Lung (tissue), 12 donors: ENCODE data around the gene CLEC19A. TPM values are rescaled to one million over a fixed set of nuclear protein-coding genes. Genes with fewer than 3 reads are reported as not detected.

ENCODE experiments used
- ATAC-seq: fragments of 200-7000 bp; cut with Tn5 transposase; one replicate; pipeline ENCODE4 v1.9.1; 2020; ENCODE audit warnings: moderate number of reproducible peaks; ENCODE audit not compliant: insufficient read depth, low FRiP score
- DNase-seq, 3 donors: peaks; one replicate each; pipeline ENCODE4 v3.0.0-alpha.2; 2013 to 2017
- H3K27ac ChIP-seq, 2 donors: one replicate each; pipeline ENCODE4 v1.5.1; 2013; ENCODE audit warnings: mild to moderate bottlenecking in 2 of 2, moderate library complexity in 2 of 2, control low read depth in 1 of 2, inconsistent platforms in 1 of 2, low read depth in 1 of 2, low read length in 1 of 2
- H3K27me3 ChIP-seq, 3 donors: one replicate each; pipeline ENCODE4 v1.5.1; 2013; ENCODE audit warnings: low read length in 2 of 3; ENCODE audit not compliant: control insufficient read depth in 3 of 3, insufficient read depth in 3 of 3
- H3K36me3 ChIP-seq, 4 donors: one replicate each; pipeline ENCODE4 v1.5.1; 2013; ENCODE audit warnings: low read length in 4 of 4, mild to moderate bottlenecking in 1 of 4, moderate library complexity in 1 of 4; ENCODE audit not compliant: control insufficient read depth in 4 of 4, insufficient read depth in 4 of 4
- H3K4me1 ChIP-seq, 5 donors: one replicate each; pipeline ENCODE4 v1.5.1; 2013; ENCODE audit warnings: low read length in 5 of 5, mild to moderate bottlenecking in 2 of 5, moderate library complexity in 1 of 5; ENCODE audit not compliant: control insufficient read depth in 5 of 5, insufficient read depth in 5 of 5
- H3K4me3 ChIP-seq: one replicate; pipeline ENCODE4 v1.5.1; 2013; ENCODE audit warnings: mild to moderate bottlenecking, control low read depth, moderate library complexity
- H3K9ac ChIP-seq, 2 donors: one replicate each; pipeline ENCODE4 v1.5.1; 2013; ENCODE audit warnings: low read length in 2 of 2, control low read depth in 1 of 2; ENCODE audit not compliant: insufficient read depth in 1 of 2
- H3K9me3 ChIP-seq, 4 donors: one replicate each; pipeline ENCODE4 v1.5.1; 2013; ENCODE audit warnings: low read length in 3 of 4, mild to moderate bottlenecking in 1 of 4, moderate library complexity in 1 of 4; ENCODE audit not compliant: control insufficient read depth in 4 of 4, insufficient read depth in 3 of 4
- CTCF ChIP-seq: IDR thresholded peaks from 2 replicates; pipeline ENCODE4 v1.5.1; 2012; ENCODE audit warnings: mild to moderate bottlenecking; ENCODE audit errors: control extremely low read depth, extremely low read depth
- WGBS, 2 donors: extraction: QIAGEN DNeasy Blood & Tissue Kit; methylation state at CpG; one replicate each; pipeline ENCODE4 v1.1.7; 2013; 5-methylcytosine and 5-hydroxymethylcytosine counted together
- polyA plus RNA-seq, 2 donors: library from polyadenylated mRNA; stranded (reverse); fragments of 200-250 nt; gene quantifications; one replicate each; pipeline ENCODE4 v1.2.1, GENCODE V29; 2013
- total RNA-seq, 2 donors: library from RNA; depleted of rRNA in 1 of 2; stranded (reverse); fragments of >200 nt in 1 of 2; gene quantifications; one replicate each; pipeline ENCODE4 v1.2.1, GENCODE V29; 2014 to 2021
- donor health status: control.
- donor health status: control.
- donor health status: Bipolar disorder and iron deficiency.
- donor health status: healthy.
- donor health status: DM: yes; HTN: yes; CAD: no.

Gene CLEC19A
- total and polyA plus RNA-seq, 4 donors, result 0.02 TPM; not detected in 3

GRCh38 chr16:19354371-19354770, 68.8 kb downstream of the CLEC19A start:
- Histone ChIP-seq H3K36me3 (no peaks in the 10 kb centered on the region), H3K4me1 (peaks cover 0 to 6% (median 0%) of the 10 kb centered on the region in 5 donors), H3K9ac (no peak overlapping the region), H3K4me3 (no peak overlapping the region), H3K27me3 (no peaks in the 10 kb centered on the region), H3K27ac (no peak overlapping the region), H3K9me3 (no peaks in the 10 kb centered on the region)
- TF ChIP-seq CTCF, result no peak
- ATAC-seq (no peak), DNase-seq (peak in 2 of 3 donors; percentile 28 to 43)
- 76 to 92% methylated on average over 2 of the region's 2 CpGs for WGBS, 2 donors

GRCh38 chr16:19356024-19356952, 70.8 kb downstream of the CLEC19A start:
- 71 to 92% methylated on average over 4 of the region's 4 CpGs for WGBS, 2 donors
- TF ChIP-seq CTCF, result no peak
- peaks cover 0 to 6% (median 0%) of the 10 kb centered on the region in 5 donors for H3K4me1 ChIP-seq

GRCh38 chr16:19359556-19359955, 74.0 kb downstream of the CLEC19A start:
- WGBS, 2 donors, result 93 to 95% methylated on average over 2 of the region's 2 CpGs
- ATAC-seq, result no peak
- H3K4me1 ChIP-seq, result peaks cover 0 to 3% (median 0%) of the 10 kb centered on the region in 5 donors

More at GRCh38 chr16:19356024-19356952, 70.8 kb downstream of the CLEC19A start:
- DNase-seq (no peak), ATAC-seq (no peak)
- Histone ChIP-seq H3K27me3 (no peaks in the 10 kb centered on the region), H3K9me3 (peaks cover 0 to 2% (median 0%) of the 10 kb centered on the region in 4 donors), H3K27ac (no peak overlapping the region), H3K9ac (no peak overlapping the region), H3K4me3 (no peak overlapping the region), H3K36me3 (no peaks in the 10 kb centered on the region)

More at GRCh38 chr16:19359556-19359955, 74.0 kb downstream of the CLEC19A start:
- no peaks in the 10 kb centered on the region for H3K36me3 ChIP-seq
- TF ChIP-seq CTCF, result no peak
- no peak overlapping the region for H3K9ac ChIP-seq
- H3K4me3 ChIP-seq, result no peak overlapping the region
- peaks cover 0 to 2% (median 0%) of the 10 kb centered on the region in 4 donors for H3K9me3 ChIP-seq
- DNase-seq, result no peak
- H3K27me3 ChIP-seq, result no peaks in the 10 kb centered on the region
- no peak overlapping the region for H3K27ac ChIP-seq

Other genes with a start within 250 kb of the CLEC19A start
- gene COQ7, start 218.1 kb upstream of the CLEC19A start, total RNA-seq, result 10 to 100 TPM; 22.1 to 26.2 TPM
- 10 to 100 TPM; 11.1 to 15.4 TPM for gene COQ7, start 218.1 kb upstream of the CLEC19A start, polyA plus RNA-seq
- 10 to 100 TPM; 37.6 to 86.3 TPM for gene ITPRIPL2, start 171.8 kb upstream of the CLEC19A start, total RNA-seq
- 10 to 100 TPM; 12.4 to 19.1 TPM for gene ITPRIPL2, start 171.8 kb upstream of the CLEC19A start, polyA plus RNA-seq
- 10 to 100 TPM in 1 of 2 donors, 1 to 10 TPM in 1; 10.0 to 13.1 TPM for gene SYT17, start 117.5 kb upstream of the CLEC19A start, total RNA-seq
- gene SYT17, start 117.5 kb upstream of the CLEC19A start, polyA plus RNA-seq, result 1 to 10 TPM; 3.4 to 7.3 TPM
- gene TMC5, start 132.2 kb downstream of the CLEC19A start, total RNA-seq, result 100 to 1,000 TPM in 1 of 2 donors, 10 to 100 TPM in 1; 56.3 to 129 TPM
- gene TMC5, start 132.2 kb downstream of the CLEC19A start, polyA plus RNA-seq, result 10 to 100 TPM; 43.2 to 50.5 TPM
- 10 to 100 TPM; 72.0 to 74.9 TPM for gene GDE1, start 236.4 kb downstream of the CLEC19A start, total RNA-seq
- gene GDE1, start 236.4 kb downstream of the CLEC19A start, polyA plus RNA-seq, result 10 to 100 TPM; 38.7 to 50.8 TPM
- gene CCP110, start 238.2 kb downstream of the CLEC19A start, total RNA-seq, result 10 to 100 TPM; 22.0 to 67.9 TPM
- gene CCP110, start 238.2 kb downstream of the CLEC19A start, polyA plus RNA-seq, result 1 to 10 TPM; 7.4 to 8.7 TPM